Left colon (tissue), 2 donors: ENCODE results near the gene PDE4B. TPM values are rescaled to one million over a fixed set of nuclear protein-coding genes. Genes with fewer than 3 reads are reported as not detected.

Source experiments
- ATAC-seq: fragments of 200-7000 bp; cut with Tn5 transposase; one replicate; pipeline ENCODE4 v1.9.1; 2020; ENCODE audit warnings: mild to moderate bottlenecking, moderate library complexity
- DNase-seq, 2 donors: peaks; one replicate each; pipeline ENCODE4 v3.0.0-alpha.2; 2020
- intact Hi-C, 2 donors: fragments of 100-400 bp; cut with DNase I in 1 of 2; cut with micrococcal nuclease in 1 of 2; formaldehyde crosslinking; loops; one replicate each; pipeline versions ENCODE4 v1.11.2 to v1.14.0; 2022; cut with DNase I, micrococcal nuclease
- total RNA-seq, 2 donors: library from RNA; stranded (reverse); fragmentation: NEBNext Ultra II Directional; extraction: Animal tissue kit (Norgen Biotek cat#: 25700); gene quantifications; one replicate each; pipeline ENCODE4 v1.2.1, GENCODE V29; 2021
- donor health status: DM: no; HTN: no; CAD: no.
- donor health status: DM: yes; HTN: yes; CAD: no.

The PDE4B gene
- total RNA-seq, 2 donors from 2014 or later = 4.2 to 4.4 TPM

DNA sequence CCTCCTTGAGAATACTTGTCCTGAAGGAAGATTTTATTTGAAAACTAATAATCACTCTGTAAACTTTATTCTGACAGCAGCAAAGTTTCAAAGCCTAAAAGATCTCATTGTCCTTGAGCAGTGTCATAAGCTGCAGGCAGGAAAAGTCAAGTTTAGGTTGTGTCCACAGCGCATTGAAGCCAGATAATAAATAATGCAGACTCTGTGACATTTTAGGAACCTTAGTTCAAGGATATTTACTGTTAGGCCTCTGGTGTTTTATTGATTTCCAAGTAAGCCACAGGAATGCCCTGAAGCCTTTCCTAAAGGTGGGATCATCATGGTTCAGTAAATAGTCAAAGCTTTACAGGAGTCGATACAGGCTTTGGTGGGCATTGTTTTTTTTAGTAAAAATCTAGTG lies 384.8 kb downstream of the PDE4B start:
- DNase-seq (no peak), ATAC-seq (no peak)
- intact Hi-C loops = no loop called here

DNA sequence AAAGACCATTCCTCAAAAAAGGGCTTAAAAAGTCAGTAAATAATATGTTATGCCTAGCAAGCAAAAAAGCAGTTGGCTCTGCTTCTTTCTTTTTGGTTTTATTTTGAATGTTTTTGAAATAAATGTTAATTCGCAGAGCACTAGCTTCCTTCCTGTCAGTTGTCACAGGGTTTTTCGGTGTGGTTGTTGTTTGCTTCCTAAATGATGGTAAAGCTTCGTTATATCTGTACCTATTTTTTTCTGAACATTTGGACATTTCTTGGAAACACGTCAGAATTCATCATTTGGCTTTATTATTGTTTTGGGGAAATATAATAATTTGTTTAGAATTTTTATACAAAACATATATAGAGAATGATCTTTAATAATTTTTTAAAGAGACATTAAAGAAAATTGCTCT lies 389.3 kb downstream of the PDE4B start:
- intact Hi-C loops = no loop called here
- DNase-seq (no peak), ATAC-seq (no peak)

DNA sequence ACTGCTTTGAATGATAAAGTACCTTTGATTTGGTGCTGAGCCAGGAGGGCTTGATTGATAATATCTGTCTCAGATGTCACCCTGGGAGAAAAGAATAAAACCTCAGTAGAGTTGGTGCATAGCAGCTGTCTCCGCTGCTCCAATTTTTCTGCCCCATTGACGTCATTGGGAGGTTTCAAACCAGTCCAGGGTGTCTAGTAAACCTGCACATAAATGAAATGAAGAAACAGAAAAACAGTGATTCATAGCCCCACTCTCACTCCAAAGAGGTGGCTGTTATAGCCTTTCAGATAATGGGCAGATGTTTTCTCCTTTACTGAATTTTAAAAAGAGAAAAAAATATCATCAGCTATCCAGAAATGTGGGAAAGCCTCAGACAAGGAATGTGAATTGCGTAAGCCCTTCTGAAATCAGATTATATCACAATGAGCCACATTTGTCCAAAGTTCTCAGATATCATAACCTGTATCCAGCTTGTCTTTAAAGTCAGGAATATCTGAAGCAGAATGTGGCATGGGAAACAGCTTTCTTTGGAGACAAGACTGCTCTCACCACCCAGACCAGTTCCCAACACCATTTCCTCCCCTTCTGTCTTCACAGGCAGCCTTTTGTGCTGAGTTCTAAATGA lies 390.0 kb downstream of the PDE4B start:
- DNase-seq = peak in 1 of 2 donors; percentile 25
- no peak for ATAC-seq
- intact Hi-C loops = no loop called here

DNA sequence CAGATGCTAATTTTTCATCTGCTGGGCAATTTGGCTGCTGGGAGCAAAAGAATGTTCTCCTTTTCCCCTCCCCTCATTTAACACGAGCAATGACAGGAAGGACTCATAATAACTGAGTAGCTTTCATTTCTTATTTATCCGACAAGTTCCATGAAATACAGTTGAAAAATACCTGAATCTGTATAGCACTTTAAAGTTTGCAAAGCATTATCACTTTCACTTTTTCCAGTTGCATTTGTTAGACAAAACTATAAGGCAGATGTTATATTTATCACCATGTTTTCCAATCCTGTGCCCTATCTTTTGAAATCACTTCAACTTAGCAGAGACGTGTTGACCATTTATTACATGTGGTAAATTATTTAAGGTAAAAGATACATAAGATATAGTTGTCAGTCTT lies 390.7 kb downstream of the PDE4B start:
- DNase-seq (no peak), ATAC-seq (no peak)
- intact Hi-C loops = no loop called here

DNA sequence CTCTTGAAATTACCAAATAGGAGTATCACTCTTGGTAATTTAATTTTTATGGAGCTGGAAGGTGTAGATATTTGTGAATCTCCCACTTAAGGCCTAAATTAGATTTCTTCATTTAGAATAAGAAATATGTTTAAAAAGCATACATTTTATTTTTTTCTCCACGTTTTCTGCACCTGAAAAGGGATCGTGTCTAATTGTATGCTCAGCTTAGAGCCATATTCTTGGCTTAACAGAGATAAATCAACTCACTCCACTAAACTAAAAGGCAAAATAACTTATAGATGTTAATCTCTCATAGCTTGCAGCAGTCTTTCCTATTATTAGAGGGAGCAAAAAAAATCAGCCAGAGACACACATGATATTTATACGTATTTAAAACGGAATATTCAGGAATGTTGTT lies 404.4 kb downstream of the PDE4B start:
- ATAC-seq (no peak), DNase-seq (no peak)
- intact Hi-C loops = no loop called here

DNA sequence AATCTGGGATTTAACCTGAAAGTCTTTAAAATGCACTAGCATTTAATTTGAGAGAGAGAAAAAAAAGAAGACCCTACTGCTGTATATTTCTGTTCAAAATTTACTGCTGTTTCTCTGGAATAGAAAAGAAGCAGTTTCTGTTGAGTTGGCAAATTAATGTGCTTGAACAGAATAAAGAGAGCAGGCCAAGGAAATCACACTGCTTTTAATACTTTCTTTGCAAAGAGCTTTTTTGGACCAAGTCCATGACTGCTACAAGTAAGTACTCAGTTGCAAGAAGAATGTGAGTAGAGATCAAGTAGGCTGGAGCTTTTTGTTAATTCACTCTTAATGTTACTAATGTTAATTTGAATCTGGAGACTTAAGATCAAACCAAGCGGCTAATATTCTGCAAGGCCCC lies 405.1 kb downstream of the PDE4B start:
- no peak for ATAC-seq

DNA sequence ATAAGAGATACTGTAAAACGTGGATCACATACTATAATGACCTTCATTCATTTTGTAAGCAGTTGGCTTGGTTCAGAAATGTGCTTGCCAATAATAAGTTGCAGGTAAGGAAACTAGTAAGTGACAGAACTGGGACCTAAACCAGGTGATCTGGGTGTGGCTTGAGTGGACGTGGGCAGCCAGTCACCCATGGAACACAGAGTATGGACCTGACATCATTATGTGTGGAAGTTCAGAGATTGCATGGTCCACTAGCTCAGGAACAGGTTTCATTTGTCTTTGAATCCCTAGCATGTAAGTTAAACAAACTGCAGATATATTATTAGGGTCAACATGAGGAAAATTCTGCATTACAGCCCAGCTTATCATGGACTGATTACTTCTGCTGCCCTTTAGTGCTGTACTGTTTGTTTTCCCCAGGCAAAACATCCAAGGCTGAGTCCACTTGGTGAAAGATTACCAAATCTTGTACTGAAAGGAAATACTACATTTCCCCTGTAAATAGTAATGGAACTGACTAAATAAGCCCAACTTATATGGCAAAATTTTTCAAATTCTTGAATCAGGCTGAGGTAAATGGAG lies 414.0 kb downstream of the PDE4B start:
- DNase-seq (no peak), ATAC-seq (no peak)
- intact Hi-C loops = no loop called here

More for the DNA sequence above, 405.1 kb downstream of the PDE4B start:
- no peak for DNase-seq
- intact Hi-C loops = no loop called here

DNA sequence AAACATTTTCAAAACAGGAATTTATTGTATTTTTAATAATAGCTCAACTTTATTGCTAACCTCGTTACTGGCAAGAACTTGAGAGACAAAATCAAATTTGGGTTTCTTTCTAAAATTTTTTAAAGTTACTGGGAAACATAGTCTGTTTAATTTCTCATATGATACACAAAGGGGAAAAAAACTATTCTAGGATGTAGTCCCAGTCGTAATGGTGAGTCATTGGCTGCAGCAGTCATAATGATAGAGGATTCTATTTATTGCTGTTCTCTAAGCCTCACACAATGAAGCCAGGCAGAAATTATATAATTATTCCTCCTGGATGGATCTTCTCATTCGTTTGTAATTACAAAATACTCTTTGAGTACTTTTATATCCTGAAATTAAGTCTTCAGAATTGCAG lies 414.8 kb downstream of the PDE4B start:
- intact Hi-C loops = no loop called here
- ATAC-seq (no peak), DNase-seq (no peak)

DNA sequence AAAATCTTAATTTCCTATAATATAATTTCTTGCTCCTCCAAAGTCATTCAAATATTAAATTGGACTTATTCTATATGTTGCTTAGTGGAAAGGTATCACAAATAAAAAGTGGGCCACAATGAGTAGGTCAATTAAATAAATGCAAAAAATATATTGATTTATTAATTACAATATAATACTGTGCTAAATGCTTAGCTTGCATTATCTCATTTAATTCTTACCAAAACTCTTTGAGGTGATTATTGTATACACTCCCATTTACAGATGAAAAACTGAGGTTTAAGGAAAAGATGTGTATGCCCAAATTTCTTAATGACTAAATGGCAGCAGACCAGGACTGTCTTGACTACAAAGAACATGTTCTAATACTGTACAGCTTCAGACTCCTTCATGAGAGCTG lies 415.9 kb downstream of the PDE4B start:
- ATAC-seq (no peak), DNase-seq (no peak)
- intact Hi-C loops = no loop called here

DNA sequence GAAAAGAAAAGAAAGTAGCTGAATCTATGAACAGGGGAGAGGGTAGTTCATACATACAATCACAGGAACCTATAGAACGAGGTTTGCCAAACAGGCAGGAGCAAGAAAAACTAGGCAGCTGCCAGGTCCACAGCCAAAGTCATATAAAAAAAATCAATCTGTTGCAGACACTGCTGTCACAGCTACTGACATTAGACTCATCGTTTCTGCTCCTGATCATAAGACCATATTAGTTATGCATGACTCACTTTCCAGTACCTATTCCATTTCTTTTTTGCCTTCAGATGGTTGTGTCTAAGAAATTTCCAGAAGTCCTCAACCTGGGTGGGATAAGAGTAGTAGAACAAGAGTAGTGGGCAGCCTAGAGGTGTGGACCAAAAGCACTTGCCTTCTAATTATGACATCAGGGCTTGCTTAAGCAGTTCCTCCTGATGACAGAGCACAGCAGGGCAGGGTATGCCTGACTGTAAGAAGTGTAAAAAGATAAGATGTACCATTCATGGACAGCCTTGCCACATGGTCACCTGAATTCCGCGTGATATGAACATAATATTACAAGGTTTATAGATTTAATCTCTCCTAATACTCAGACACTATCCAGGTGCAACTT lies 418.0 kb downstream of the PDE4B start:
- no peak for DNase-seq
- intact Hi-C loops = no loop called here
- no peak for ATAC-seq

DNA sequence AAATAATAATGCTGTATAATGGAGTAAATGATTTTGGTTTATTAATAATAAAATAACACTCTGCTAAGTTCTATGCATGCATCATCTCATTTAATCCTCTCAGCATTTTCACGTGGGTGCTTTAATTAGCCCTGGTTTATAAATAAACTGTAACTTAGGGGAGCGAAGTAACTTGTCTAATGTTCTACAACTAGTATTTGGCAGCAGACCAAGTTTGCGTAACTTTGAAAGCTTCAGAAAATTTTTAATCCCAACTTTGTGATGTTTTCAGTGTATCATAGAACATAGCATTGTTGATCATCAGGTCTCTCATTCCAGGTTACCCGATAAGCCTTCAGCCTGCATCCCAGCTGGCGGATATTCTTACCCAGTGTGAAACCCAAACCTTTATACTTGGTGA lies 418.8 kb downstream of the PDE4B start:
- DNase-seq (no peak), ATAC-seq (no peak)
- intact Hi-C loops = no loop called here

DNA sequence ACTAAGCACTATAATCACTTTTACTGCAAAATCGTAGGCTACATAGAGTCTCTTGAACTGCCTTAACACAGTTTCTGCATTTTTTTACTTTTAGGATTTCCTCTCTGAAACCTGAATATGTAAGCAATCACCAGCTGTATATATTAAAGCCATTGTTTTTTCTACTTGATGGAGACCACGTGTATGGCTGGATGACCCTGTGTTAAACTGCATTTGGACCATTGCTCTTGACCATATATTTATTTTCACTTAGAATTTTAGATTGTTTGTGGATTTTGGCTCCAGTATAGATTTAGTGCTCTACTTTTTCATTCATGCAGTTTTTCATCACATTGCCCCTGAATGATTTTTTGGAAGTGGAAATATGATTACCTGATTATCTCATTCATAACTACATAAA lies 420.8 kb downstream of the PDE4B start:
- intact Hi-C loops = no loop called here
- DNase-seq (no peak), ATAC-seq (no peak)

DNA sequence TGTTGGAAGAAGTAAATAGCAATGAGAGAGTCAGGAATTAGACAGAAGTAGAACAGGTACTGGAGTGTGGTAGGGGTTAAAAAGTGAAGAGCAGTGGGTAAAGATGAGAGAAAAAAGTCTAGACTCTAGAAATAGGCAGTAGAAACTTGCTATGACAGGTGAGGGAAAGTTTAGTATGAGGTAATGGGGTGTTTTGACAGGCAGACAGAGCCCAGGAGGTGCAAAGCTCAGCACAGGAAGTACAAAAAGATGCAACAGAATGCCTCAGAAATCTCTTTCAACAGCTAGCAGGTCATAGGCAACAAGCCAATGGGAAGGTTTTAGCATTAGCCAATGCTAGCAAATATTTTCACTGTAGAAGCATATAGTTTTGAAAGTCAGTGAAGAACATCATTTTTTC lies 422.2 kb downstream of the PDE4B start:
- intact Hi-C loops = no loop called here
- DNase-seq (no peak), ATAC-seq (no peak)

DNA sequence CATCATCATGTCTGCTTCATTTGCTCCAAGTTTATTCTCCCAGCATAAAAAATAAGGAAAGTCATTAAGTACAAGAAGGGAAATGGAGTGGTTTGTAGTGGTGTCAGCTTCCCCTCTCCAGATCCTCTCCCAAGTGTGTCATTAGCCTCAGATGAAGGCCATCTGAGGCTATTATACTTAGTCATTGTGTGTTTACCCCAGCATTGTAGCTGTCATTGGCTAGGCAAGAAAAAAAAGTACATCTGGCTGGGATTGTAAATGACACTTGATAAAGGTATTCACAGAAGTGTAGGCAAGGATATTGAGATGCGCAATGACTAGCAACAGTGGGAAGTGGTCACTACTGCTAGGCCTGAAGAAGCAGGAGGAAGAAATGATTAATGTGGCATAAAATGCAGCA lies 424.3 kb downstream of the PDE4B start:
- DNase-seq = no peak
- intact Hi-C loops = no loop called here

DNA sequence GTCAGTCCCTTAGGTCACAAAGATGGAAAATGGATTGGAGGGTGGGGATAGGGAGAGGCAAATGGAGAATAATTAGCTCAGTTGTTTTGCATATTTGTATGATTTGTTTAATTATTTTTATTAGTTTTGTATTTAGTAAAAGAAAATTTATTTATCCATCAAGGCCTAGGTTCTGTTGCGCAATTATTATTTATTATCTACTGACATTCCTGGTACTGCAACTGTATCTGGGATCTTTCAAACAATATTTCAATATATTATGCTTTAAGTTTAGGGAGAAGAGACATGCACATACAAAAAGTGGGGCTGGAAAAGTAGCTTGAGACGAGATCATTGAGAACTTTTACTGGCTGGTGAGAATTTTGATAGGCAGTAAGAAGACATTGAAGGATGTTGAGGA lies 424.9 kb downstream of the PDE4B start:
- intact Hi-C loops = no loop called here
- no peak for ATAC-seq
- no peak for DNase-seq

More for the DNA sequence above, 424.3 kb downstream of the PDE4B start:
- ATAC-seq = no peak

DNA sequence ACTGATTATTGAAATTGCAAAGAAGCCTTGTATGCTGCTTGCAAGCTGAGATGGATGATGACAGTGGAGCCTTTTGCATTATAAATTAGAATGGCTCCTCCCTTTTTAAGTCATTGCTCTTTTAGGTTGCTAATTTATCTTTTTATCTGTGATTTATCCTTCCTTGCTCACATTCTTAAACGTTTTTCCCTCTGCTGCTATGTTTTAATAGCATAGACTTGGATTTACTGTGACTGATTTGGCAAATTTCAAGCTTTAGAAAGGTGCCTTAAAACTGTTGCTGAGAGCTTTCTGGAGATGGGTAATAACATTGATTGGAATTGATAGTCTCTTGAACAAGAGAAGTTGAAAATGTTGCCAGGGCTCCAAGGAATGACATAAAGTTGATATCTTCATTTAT lies 427.8 kb downstream of the PDE4B start:
- DNase-seq = no peak
- ATAC-seq = no peak
- intact Hi-C loops = no loop called here

DNA sequence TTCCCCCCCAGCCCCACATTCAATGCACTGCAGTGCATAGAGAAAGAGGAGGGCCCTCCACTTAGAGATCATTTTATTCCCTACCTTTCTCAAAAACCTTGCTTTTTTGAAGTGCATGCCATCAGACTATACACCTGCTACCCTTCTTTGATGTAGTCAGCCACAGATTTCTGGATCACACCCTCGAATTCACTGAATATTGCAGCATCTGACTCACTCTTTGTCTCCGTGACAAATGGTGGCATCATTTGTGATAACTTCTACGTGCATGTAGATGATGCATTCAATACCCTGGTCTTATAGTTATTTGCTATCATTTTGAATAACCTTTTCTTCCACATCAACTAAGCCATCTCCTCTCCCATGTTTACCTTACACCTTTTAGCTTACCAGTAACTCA lies 431.0 kb downstream of the PDE4B start:
- ATAC-seq = no peak
- DNase-seq = no peak
- intact Hi-C loops = no loop called here

DNA sequence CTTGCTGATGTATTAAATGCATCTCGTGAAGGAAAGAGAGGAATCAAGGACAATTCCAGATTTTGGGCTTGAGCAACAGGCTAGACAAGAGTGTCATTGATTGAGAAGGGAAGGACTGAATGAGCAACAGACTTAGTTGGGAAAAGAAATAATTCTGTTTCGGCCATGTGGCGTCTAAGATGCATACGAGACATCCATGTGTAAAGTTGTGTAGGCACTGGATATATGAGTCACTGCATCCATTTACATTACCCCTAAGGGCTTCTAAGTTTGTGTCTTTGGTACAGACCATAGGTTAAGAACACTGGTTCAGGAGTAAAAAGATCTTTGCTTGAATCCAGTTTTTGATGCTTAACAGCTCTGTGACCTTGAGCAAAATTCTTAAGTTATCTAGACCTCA lies 434.3 kb downstream of the PDE4B start:
- ATAC-seq (no peak), DNase-seq (no peak)
- intact Hi-C loops = no loop called here

DNA sequence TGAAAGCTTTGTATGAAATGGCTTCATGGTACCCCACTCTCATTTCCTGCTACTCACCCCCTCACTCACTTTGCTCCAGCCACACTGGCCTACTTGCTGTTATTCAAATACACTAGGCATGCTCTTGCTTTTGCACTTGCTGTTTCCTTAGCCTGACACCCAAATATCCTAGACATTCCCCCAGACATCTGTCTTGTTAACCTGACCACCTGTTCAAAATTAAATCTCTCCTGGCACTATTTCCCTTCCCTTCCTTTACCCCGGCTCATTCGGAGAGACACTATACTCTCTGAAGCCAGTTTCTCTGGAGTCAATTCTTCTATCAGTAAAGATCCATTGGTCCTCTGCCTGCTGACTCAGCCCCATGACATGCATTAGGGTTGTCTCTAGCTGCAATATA lies 435.3 kb downstream of the PDE4B start:
- intact Hi-C loops = no loop called here
- DNase-seq (no peak), ATAC-seq (no peak)

DNA sequence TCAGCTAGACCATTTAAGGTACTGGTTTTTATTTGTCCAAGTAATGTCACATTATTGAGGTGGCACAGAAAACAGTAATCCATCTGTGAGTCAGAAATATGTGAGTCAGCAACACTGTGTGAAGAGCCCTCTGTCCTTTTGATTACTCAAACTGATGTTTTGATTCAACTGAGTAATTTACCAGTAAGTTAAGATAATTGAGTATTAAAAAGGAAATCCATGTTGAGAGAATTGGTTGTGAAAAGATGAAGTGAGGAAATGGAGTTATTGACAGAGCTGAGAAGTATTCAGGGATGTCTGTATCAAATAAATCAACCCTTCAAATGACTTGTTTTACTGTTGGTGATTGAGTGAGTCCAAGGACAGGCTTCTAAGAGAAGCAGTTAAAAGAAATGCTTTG lies 438.5 kb downstream of the PDE4B start:
- DNase-seq = no peak
- no peak for ATAC-seq
- intact Hi-C loops = no loop called here
